Loucy (cell line): Measurements from ENCODE around the gene DIPK1B.

ENCODE experiments used
- H2AFZ ChIP-seq: fragments of 200-600 bp; sonication (generic); 2 replicates; pipeline ENCODE4 v1.6.0; 2016; ENCODE audit warnings: antibody characterized with exemption, mild to moderate bottlenecking, low read length, moderate library complexity
- H3F3A ChIP-seq: fragments of 200-600 bp; 2 replicates; pipeline ENCODE4 v1.6.0; 2016; ENCODE audit warnings: antibody characterized with exemption, low read depth, mild to moderate bottlenecking
- H3K27me3 ChIP-seq: fragments of 200-600 bp; sonication (generic); 2 replicates; pipeline ENCODE4 v1.6.1; 2014; ENCODE audit warnings: low read length, mild to moderate bottlenecking; ENCODE audit not compliant: insufficient read depth, poor library complexity, severe bottlenecking
- H3K36me3 ChIP-seq: fragments of 200-600 bp; sonication (generic); 2 replicates; pipeline ENCODE4 v1.6.1; 2016; ENCODE audit warnings: low read length; ENCODE audit not compliant: insufficient read depth
- H3K4me1 ChIP-seq: fragments of 200-600 bp; sonication (generic); 2 replicates; pipeline ENCODE4 v1.5.1; 2014; ENCODE audit warnings: low read length, mild to moderate bottlenecking; ENCODE audit not compliant: insufficient read depth, poor library complexity, severe bottlenecking
- H3K4me2 ChIP-seq: fragments of 200-600 bp; sonication (generic); 2 replicates; pipeline ENCODE4 v1.6.0; 2014; ENCODE audit warnings: antibody characterized with exemption, low read length, low read depth, mild to moderate bottlenecking; ENCODE audit not compliant: poor library complexity, severe bottlenecking
- H3K4me3 ChIP-seq: fragments of 200-600 bp; sonication (generic); 2 replicates; pipeline ENCODE4 v1.5.1; 2014; ENCODE audit warnings: low read length, mild to moderate bottlenecking, mixed read lengths; ENCODE audit not compliant: poor library complexity, severe bottlenecking
- H3K79me2 ChIP-seq: fragments of 200-600 bp; sonication (generic); 2 replicates; pipeline ENCODE4 v1.6.1; 2014; ENCODE audit warnings: low read length; ENCODE audit not compliant: insufficient read depth
- H3K9ac ChIP-seq: fragments of 200-600 bp; sonication (generic); 2 replicates; pipeline ENCODE4 v1.6.0; 2014; ENCODE audit warnings: mild to moderate bottlenecking, low read depth, low read length, moderate library complexity; ENCODE audit not compliant: poor library complexity, severe bottlenecking
- H3K9me2 ChIP-seq: fragments of 200-600 bp; sonication (generic); replicated peaks from 2 replicates; pipeline ENCODE4 v1.6.1; 2016; ENCODE audit warnings: low read depth, low read length, mixed read lengths
- H3K9me3 ChIP-seq: fragments of 200-600 bp; sonication (generic); 2 replicates; pipeline ENCODE4 v1.6.1; 2014; ENCODE audit warnings: mild to moderate bottlenecking, antibody characterized with exemption, low read length, low read depth; ENCODE audit not compliant: insufficient read depth
- H4K20me1 ChIP-seq: fragments of 200-600 bp; sonication (generic); 2 replicates; pipeline ENCODE4 v1.6.0; 2014; ENCODE audit warnings: antibody characterized with exemption, low read length, mild to moderate bottlenecking; ENCODE audit not compliant: insufficient read depth, poor library complexity, severe bottlenecking
- CTCF ChIP-seq: fragments of 200-600 bp; sonication (generic); conservative IDR thresholded peaks from 2 replicates; pipeline ENCODE4 v1.5.1; 2014; ENCODE audit warnings: mild to moderate bottlenecking, antibody characterized with exemption, low read length
- EZH2phosphoT487 ChIP-seq: fragments of 200-600 bp; IDR thresholded peaks from 2 replicates; pipeline ENCODE4 v1.6.1; 2018; ENCODE audit warnings: antibody characterized with exemption, mild to moderate bottlenecking, moderate library complexity, borderline replicate concordance

DIPK1B gene

GRCh38 chr9:136678624-136679023 is 33.7 kb upstream of the DIPK1B start:
- H3K79me2 ChIP-seq, result peaks cover 19% of the 10 kb centered on the region
- H3K27me3 ChIP-seq, result no peaks in the 10 kb centered on the region
- TF ChIP-seq EZH2phosphoT487, result no peak
- no peak for TF ChIP-seq CTCF
- H3K9ac ChIP-seq, result no peak overlapping the region
- H3F3A ChIP-seq, result no peaks in the 10 kb centered on the region
- peaks cover 2% of the 10 kb centered on the region for H3K4me1 ChIP-seq
- no peak overlapping the region for H2AFZ ChIP-seq
- H3K4me2 ChIP-seq, result no peak overlapping the region
- H3K9me3 ChIP-seq, result no peaks in the 10 kb centered on the region
- H4K20me1 ChIP-seq, result peaks cover 2% of the 10 kb centered on the region
- H3K4me3 ChIP-seq, result no peak overlapping the region
- peaks cover 10% of the 10 kb centered on the region; the same call in 1 of the 2 replicates for H3K36me3 ChIP-seq
- no peaks in the 10 kb centered on the region for H3K9me2 ChIP-seq

GRCh38 chr9:136679431-136679941 is 32.9 kb upstream of the DIPK1B start:
- peaks cover 7% of the 10 kb centered on the region for H4K20me1 ChIP-seq
- H3K9me3 ChIP-seq, result no peaks in the 10 kb centered on the region

GRCh38 chr9:136681029-136681428 is 31.3 kb upstream of the DIPK1B start:
- Histone ChIP-seq H3K9ac (no peak overlapping the region), H3K9me2 (no peaks in the 10 kb centered on the region), H2AFZ (no peak overlapping the region), H3K4me3 (no peak overlapping the region), H3K4me2 (no peak overlapping the region), H4K20me1 (peaks cover 22% of the 10 kb centered on the region), H3F3A (no peaks in the 10 kb centered on the region), H3K27me3 (no peaks in the 10 kb centered on the region), H3K4me1 (peaks cover 19% of the 10 kb centered on the region), H3K79me2 (peaks cover 43% of the 10 kb centered on the region), H3K36me3 (no peaks in the 10 kb centered on the region), H3K9me3 (no peaks in the 10 kb centered on the region)
- TF ChIP-seq EZH2phosphoT487 (no peak), CTCF (no peak)

More at GRCh38 chr9:136679431-136679941, 32.9 kb upstream of the DIPK1B start:
- Histone ChIP-seq H3K9me2 (no peaks in the 10 kb centered on the region), H3K4me2 (no peak overlapping the region), H3K27me3 (no peaks in the 10 kb centered on the region), H3K4me3 (no peak overlapping the region), H3K79me2 (peaks cover 27% of the 10 kb centered on the region), H3F3A (no peaks in the 10 kb centered on the region), H3K4me1 (peaks cover 9% of the 10 kb centered on the region), H3K36me3 (peaks cover 5% of the 10 kb centered on the region; the same call in 1 of the 2 replicates), H3K9ac (no peak overlapping the region), H2AFZ (no peak overlapping the region)
- TF ChIP-seq CTCF, result no peak
- TF ChIP-seq EZH2phosphoT487, result no peak
